Measurements from ENCODE around the gene PERM1. TPM values are rescaled to one million over a fixed set of nuclear protein-coding genes. Genes with fewer than 3 reads are reported as not detected.

PERM1 gene
- polyA plus RNA-seq, 1 donor (not counting 4 experiments of a cell fraction or from before 2014, with no cell fraction given) = not detected

DNA sequence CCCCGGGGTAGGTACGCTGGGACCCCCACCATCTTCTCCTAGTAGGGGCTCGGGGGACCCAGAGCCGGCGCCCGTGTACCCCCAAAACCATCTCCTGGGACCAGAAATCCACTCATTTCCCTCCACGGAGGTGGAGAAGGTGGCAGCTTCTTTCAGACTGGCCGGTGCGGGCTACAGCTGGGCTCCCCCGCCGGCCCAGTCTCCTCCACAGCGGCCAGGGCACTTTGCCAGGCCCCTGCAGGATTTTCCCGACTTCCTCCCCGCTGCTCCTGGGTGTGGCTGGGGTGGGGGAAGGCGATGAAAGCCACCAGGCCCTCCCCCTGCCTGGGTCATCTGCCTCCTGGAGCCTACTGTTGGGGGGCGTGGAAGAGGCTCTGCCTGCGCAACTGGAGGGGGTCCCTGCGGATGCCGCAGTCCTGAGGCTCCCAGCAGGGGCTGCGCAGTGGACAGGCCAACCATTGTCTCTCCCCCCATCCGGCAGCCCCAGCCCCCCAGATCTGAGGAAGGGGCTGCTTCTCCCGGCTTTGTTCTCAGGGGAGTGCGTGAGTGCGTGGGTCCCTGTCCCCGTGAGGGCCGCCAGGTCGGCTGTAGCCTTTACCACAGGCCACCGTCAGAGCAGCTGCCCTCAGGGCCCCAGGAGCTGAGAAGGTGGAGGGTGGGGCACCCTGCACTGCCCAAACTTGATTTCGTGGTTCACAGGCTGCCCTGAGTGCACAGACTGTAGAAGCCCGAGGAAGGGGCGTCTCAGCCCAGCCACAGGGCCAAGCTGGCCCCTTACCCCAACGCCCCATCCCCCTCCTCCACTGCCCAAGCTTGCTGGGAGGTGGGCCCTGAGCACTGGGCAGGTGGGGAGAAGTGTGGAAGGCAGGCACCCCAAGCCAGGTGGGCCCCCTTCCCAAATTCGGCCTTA, 39.4 kb upstream of the PERM1 start:
- no peak for FAIRE-seq
- H4K20me1 ChIP-seq (ENCODE audit: control insufficient read depth, extremely low read depth, insufficient read depth, low read length) = no peaks in the 10 kb centered on the region
- H3K9me3 ChIP-seq (ENCODE audit: control insufficient read depth, low read depth, low read length) = no peaks in the 10 kb centered on the region
- H3K4me2 ChIP-seq (ENCODE audit: control insufficient read depth, extremely low read depth, insufficient read depth, low read depth, low read length) = peak overlapping the region; percentile 94
- peak overlapping the region; percentile 81 to 89 (median 86) for H3K4me3 ChIP-seq (ENCODE audit: control insufficient read depth in 2 of 3, extremely low read depth in 1 of 3, insufficient read depth in 2 of 3, low read depth in 1 of 3, low read length in 3 of 3)
- H3K4me1 ChIP-seq (ENCODE audit: control insufficient read depth, extremely low read depth, insufficient read depth, low read length) = peaks cover 49% of the 10 kb centered on the region
- dilution Hi-C loops (cut with MboI; ENCODE audit: extremely low pct_ligation_motif_present, low sequenced_read_pairs) = no loop called here
- no peaks in the 10 kb centered on the region for H3K9me1 ChIP-seq (ENCODE audit: control insufficient read depth, extremely low read depth, insufficient read depth, low read length)
- peaks cover 18 to 20% of the 10 kb centered on the region in 2 experiments for H3K36me3 ChIP-seq (ENCODE audit: control insufficient read depth in 2 of 2, extremely low read depth in 1 of 2, insufficient read depth in 2 of 2, low read length in 2 of 2)
- peak overlapping the region; percentile 87 for H3K27ac ChIP-seq (ENCODE audit: control insufficient read depth, insufficient read depth, low read length)
- H3K27me3 ChIP-seq (ENCODE audit: control insufficient read depth, extremely low read depth, insufficient read depth, low read length) = no peaks in the 10 kb centered on the region
- H3K9ac ChIP-seq (ENCODE audit: control insufficient read depth, extremely low read depth, insufficient read depth, low read length) = peak overlapping the region; percentile 86
- peaks cover 49% of the 10 kb centered on the region for H3K79me2 ChIP-seq (ENCODE audit: control insufficient read depth, insufficient read depth, low read length)
- no peak overlapping the region for H2AFZ ChIP-seq (ENCODE audit: control insufficient read depth, low read length)
- TF ChIP-seq, protein P1, sequence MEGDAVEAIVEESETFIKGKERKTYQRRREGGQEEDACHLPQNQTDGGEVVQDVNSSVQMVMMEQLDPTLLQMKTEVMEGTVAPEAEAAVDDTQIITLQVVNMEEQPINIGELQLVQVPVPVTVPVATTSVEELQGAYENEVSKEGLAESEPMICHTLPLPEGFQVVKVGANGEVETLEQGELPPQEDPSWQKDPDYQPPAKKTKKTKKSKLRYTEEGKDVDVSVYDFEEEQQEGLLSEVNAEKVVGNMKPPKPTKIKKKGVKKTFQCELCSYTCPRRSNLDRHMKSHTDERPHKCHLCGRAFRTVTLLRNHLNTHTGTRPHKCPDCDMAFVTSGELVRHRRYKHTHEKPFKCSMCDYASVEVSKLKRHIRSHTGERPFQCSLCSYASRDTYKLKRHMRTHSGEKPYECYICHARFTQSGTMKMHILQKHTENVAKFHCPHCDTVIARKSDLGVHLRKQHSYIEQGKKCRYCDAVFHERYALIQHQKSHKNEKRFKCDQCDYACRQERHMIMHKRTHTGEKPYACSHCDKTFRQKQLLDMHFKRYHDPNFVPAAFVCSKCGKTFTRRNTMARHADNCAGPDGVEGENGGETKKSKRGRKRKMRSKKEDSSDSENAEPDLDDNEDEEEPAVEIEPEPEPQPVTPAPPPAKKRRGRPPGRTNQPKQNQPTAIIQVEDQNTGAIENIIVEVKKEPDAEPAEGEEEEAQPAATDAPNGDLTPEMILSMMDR (optimal IDR thresholded peaks at IDR 0.05 in 1 of 3, IDR thresholded peaks at IDR 0.05 in 1 of 3, conservative IDR thresholded peaks at IDR 0.05 in 1 of 3; ENCODE audit: extremely low read depth in 1 of 3, insufficient read depth in 2 of 3, low read length in 3 of 3) = no peak
- TF ChIP-seq EZH2 (IDR thresholded peaks at IDR 0.05; ENCODE audit: low read length) = no peak
- no peak for DNase-seq (ENCODE audit: low read depth, low spot score)

DNA sequence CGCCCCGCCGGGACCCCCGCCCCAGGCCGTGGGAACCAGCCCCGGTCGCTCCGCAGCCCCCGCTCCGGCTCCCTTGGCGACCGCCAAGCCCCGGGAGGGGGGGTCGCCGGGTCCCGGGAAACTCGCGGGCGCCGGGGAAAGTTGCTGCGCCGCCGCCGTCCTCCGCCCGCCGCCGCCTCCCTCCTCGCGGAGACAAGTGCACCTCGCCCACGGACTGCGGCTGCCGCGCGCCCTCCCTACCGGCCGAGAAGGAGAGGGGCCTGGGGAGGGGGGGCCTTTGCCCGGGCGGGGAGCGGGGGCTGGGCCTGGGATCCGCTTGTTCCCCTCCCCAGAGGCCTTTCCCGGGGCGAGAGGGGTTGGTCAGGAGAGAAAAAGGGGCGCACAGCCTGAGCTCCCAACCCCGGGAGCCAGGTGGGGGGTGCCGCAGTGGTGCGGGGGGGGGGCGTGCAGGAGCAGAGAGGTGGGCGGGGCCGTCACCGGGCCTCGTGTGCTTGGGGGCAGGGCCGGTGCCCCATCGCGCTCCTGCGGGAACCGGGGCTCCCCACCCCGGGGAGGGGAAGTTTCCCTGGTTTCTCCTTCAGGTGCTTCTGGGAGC, 38.6 kb upstream of the PERM1 start:
- DNase-seq (ENCODE audit: low read depth, low spot score) (no peak), FAIRE-seq (no peak)
- Histone ChIP-seq H3K9me3 (ENCODE audit: control insufficient read depth, low read depth, low read length) (no peaks in the 10 kb centered on the region), H3K4me3 (ENCODE audit: control insufficient read depth in 2 of 3, extremely low read depth in 1 of 3, insufficient read depth in 2 of 3, low read depth in 1 of 3, low read length in 3 of 3) (peak overlapping the region; percentile 81 to 89 (median 86)), H3K9ac (ENCODE audit: control insufficient read depth, extremely low read depth, insufficient read depth, low read length) (peak overlapping the region; percentile 86), H2AFZ (ENCODE audit: control insufficient read depth, low read length) (no peak overlapping the region), H3K36me3 (ENCODE audit: control insufficient read depth in 2 of 2, extremely low read depth in 1 of 2, insufficient read depth in 2 of 2, low read length in 2 of 2) (peaks cover 13 to 14% of the 10 kb centered on the region in 2 experiments), H3K27me3 (ENCODE audit: control insufficient read depth, extremely low read depth, insufficient read depth, low read length) (no peaks in the 10 kb centered on the region), H3K27ac (ENCODE audit: control insufficient read depth, insufficient read depth, low read length) (peak overlapping the region; percentile 87), H4K20me1 (ENCODE audit: control insufficient read depth, extremely low read depth, insufficient read depth, low read length) (no peaks in the 10 kb centered on the region), H3K9me1 (ENCODE audit: control insufficient read depth, extremely low read depth, insufficient read depth, low read length) (no peaks in the 10 kb centered on the region), H3K79me2 (ENCODE audit: control insufficient read depth, insufficient read depth, low read length) (peaks cover 45% of the 10 kb centered on the region), H3K4me1 (ENCODE audit: control insufficient read depth, extremely low read depth, insufficient read depth, low read length) (peaks cover 41% of the 10 kb centered on the region), H3K4me2 (ENCODE audit: control insufficient read depth, extremely low read depth, insufficient read depth, low read depth, low read length) (peak overlapping the region; percentile 94)
- dilution Hi-C loops (cut with MboI; ENCODE audit: extremely low pct_ligation_motif_present, low sequenced_read_pairs) = no loop called here
- TF ChIP-seq, protein P1 (optimal IDR thresholded peaks at IDR 0.05 in 1 of 3, IDR thresholded peaks at IDR 0.05 in 1 of 3, conservative IDR thresholded peaks at IDR 0.05 in 1 of 3; ENCODE audit: extremely low read depth in 1 of 3, insufficient read depth in 2 of 3, low read length in 3 of 3) = no peak
- no peak for TF ChIP-seq EZH2 (IDR thresholded peaks at IDR 0.05; ENCODE audit: low read length)

Measured in keratinocyte (primary cell).